HCT116 (cell line): ENCODE data around the gene CDH10. TPM values are rescaled to one million over a fixed set of nuclear protein-coding genes. Genes with fewer than 3 reads are reported as not detected.

Source experiments
- ATAC-seq: fragments of 200-7000 bp; cut with Tn5 transposase; 2 replicates; pipeline ENCODE4 v1.9.1; 2020; ENCODE audit warnings: mild to moderate bottlenecking, moderate library complexity
- BruUV-seq: library from RNA; stranded (reverse); fragments of 400-500 nt; replicated peaks from 2 replicates; lab custom pipeline; 2021; lab: Mats Ljungman, UMichigan
- CTCF ChIA-PET: fragments of 300-600 bp; sonication (Branson Sonifier 250); formaldehyde crosslinking; loops from one replicate; lab custom pipeline; 2021; ENCODE audit warnings: antibody characterized with exemption; lab: Charles Lee
- POLR2A ChIA-PET: fragments of 300-600, 350-600 bp; sonication (Branson Sonifier 250); formaldehyde crosslinking; loops from one replicate; lab custom pipeline; 2021; ENCODE audit warnings: antibody characterized with exemption; lab: Charles Lee
- RAD21 ChIA-PET, 2 experiments: fragments of 300-600 bp; sonication (Branson Sonifier 250); formaldehyde crosslinking; loops; one replicate each; lab custom pipeline; 2023; ENCODE audit warnings: low total read pairs in 2 of 2; ENCODE audit not compliant: uncharacterized antibody in 2 of 2, unreplicated experiment in 2 of 2, low non-redundant PET in 1 of 2; lab: Charles Lee
- DNase-seq: peaks from one replicate; pipeline ENCODE4 v3.0.0-alpha.2; 2010; ENCODE audit warnings: low read depth, low spot score
- H2AFZ ChIP-seq: fragments of 200-600 bp; shearing (Covaris generic), sonication (generic); 2 replicates; pipeline ENCODE4 v1.6.1; 2017; ENCODE audit warnings: low read depth, mixed run types, mixed read lengths, antibody characterized with exemption, low read length; ENCODE audit not compliant: poor library complexity, severe bottlenecking
- H3K27ac ChIP-seq: 2 replicates; pipeline ENCODE4 v1.5.1; 2012; ENCODE audit warnings: low read depth, low read length
- H3K27me3 ChIP-seq: fragments of 200-600 bp; sonication (generic); 2 replicates; pipeline ENCODE4 v1.6.1; 2016; ENCODE audit warnings: mixed run types, low read length, mixed read lengths; ENCODE audit not compliant: insufficient read depth
- H3K36me3 ChIP-seq, 2 experiments: fragments of 200-500 bp in 1 of 2; fragments of 200-600 bp in 1 of 2; sonication (Bioruptor generic) in 1 of 2; sonication (generic) in 1 of 2; 2 replicates each; pipeline versions ENCODE4 v1.5.1 to v1.6.1; 2014 to 2016; ENCODE audit warnings: low read length in 2 of 2, inconsistent platforms in 1 of 2, mixed read lengths in 1 of 2, mixed run types in 1 of 2; ENCODE audit not compliant: insufficient read depth in 2 of 2, control insufficient read depth in 1 of 2
- H3K4me1 ChIP-seq, 2 experiments: fragments of 200-600 bp in 1 of 2; sonication (generic) in 1 of 2; 2 replicates each; pipeline versions ENCODE4 v1.5.1 to v1.6.1; 2012 to 2017; ENCODE audit warnings: low read length in 2 of 2, inconsistent platforms in 1 of 2, mild to moderate bottlenecking in 1 of 2, mixed read lengths in 1 of 2, mixed run types in 1 of 2, moderate library complexity in 1 of 2; ENCODE audit not compliant: insufficient read depth in 2 of 2, control insufficient read depth in 1 of 2
- H3K4me2 ChIP-seq: fragments of 200-600 bp; sonication (generic); 2 replicates; pipeline ENCODE4 v1.6.1; 2017; ENCODE audit warnings: mixed run types, low read length, mixed read lengths
- H3K4me3 ChIP-seq, 2 experiments: fragments of 200-600 bp in 1 of 2; sonication (generic) in 1 of 2; replicated peaks in 1 of 2; 2 replicates each; pipeline ENCODE4 v1.5.1; 2011 to 2016; ENCODE audit warnings: low read length in 2 of 2, control low read depth in 1 of 2, low read depth in 1 of 2, mild to moderate bottlenecking in 1 of 2, mixed read lengths in 1 of 2, mixed run types in 1 of 2
- H3K79me2 ChIP-seq: fragments of 200-600 bp; sonication (generic); 2 replicates; pipeline ENCODE4 v1.6.1; 2017; ENCODE audit warnings: mild to moderate bottlenecking, mixed run types, low read length, moderate library complexity, mixed read lengths; ENCODE audit not compliant: insufficient read depth
- H3K9ac ChIP-seq: fragments of 200-600 bp; sonication (generic); 2 replicates; pipeline ENCODE4 v1.6.1; 2016; ENCODE audit warnings: low read length, mixed read lengths
- H3K9me2 ChIP-seq: fragments of 200-600 bp; sonication (generic), shearing (Covaris generic); 2 replicates; pipeline ENCODE4 v1.6.1; 2017; ENCODE audit warnings: mixed run types, mild to moderate bottlenecking, moderate library complexity; ENCODE audit not compliant: insufficient read depth
- H3K9me3 ChIP-seq, 2 experiments: fragments of 200-500 bp in 1 of 2; fragments of 200-600 bp in 1 of 2; sonication (Bioruptor generic) in 1 of 2; sonication (generic) in 1 of 2; 2 replicates each; pipeline ENCODE4 v1.6.1; 2014 to 2017; ENCODE audit warnings: low read length in 2 of 2, mixed read lengths in 2 of 2, inconsistent platforms in 1 of 2, low read depth in 1 of 2, mild to moderate bottlenecking in 1 of 2, mixed run types in 1 of 2, moderate library complexity in 1 of 2; ENCODE audit not compliant: control insufficient read depth in 1 of 2, insufficient read depth in 1 of 2
- H4K20me1 ChIP-seq: fragments of 200-600 bp; sonication (generic), shearing (Covaris generic); 2 replicates; pipeline ENCODE4 v1.6.1; 2017; ENCODE audit warnings: mixed run types, mild to moderate bottlenecking, moderate library complexity; ENCODE audit not compliant: insufficient read depth
- CEBPB ChIP-seq: IDR thresholded peaks from 2 replicates; pipeline ENCODE4 v1.6.1; 2012; ENCODE audit warnings: low read depth
- ELF1 ChIP-seq: IDR thresholded peaks from 2 replicates; pipeline ENCODE4 v1.6.1; 2012; ENCODE audit warnings: low read depth, borderline replicate concordance
- EZH2phosphoT487 ChIP-seq: fragments of 200-600 bp; IDR thresholded peaks from 2 replicates; pipeline ENCODE4 v1.6.1; 2018; ENCODE audit warnings: antibody characterized with exemption, borderline replicate concordance
- JUND ChIP-seq: IDR thresholded peaks from 2 replicates; pipeline ENCODE4 v1.6.1; 2012
- POLR2AphosphoS5 ChIP-seq: IDR thresholded peaks from 2 replicates; pipeline ENCODE4 v1.6.1; 2011; ENCODE audit warnings: mild to moderate bottlenecking, low read depth, low read length, moderate library complexity
- SIN3A ChIP-seq: IDR thresholded peaks from 2 replicates; pipeline ENCODE4 v1.6.1; 2012; ENCODE audit warnings: low read depth
- ZFX ChIP-seq: fragments of 450-650 bp; IDR thresholded peaks from 2 replicates; pipeline ENCODE4 v1.6.1; 2017
- intact Hi-C: fragments of 100-400 bp; cut with micrococcal nuclease; formaldehyde crosslinking; loops from 2 replicates; pipeline ENCODE4 v1.10.0; 2022
- total RNA-seq: library from RNA; stranded (reverse); gene quantifications from one replicate; pipeline ENCODE4 v1.2.1, GENCODE V29; 2021; ENCODE audit not compliant: unreplicated experiment
- TF ChIP-seq, protein P1 (sequence below): IDR thresholded peaks from 2 replicates; pipeline ENCODE4 v1.6.1; 2012; ENCODE audit warnings: low read depth
- TF ChIP-seq, protein P2 (sequence below): IDR thresholded peaks from 2 replicates; pipeline ENCODE4 v1.6.1; 2011; ENCODE audit warnings: mild to moderate bottlenecking, low read length, moderate library complexity; ENCODE audit not compliant: insufficient replicate concordance; ENCODE audit errors: extremely low read depth

Gene CDH10
- total RNA-seq, 1 experiment from 2014 or later: not detected

DNA sequence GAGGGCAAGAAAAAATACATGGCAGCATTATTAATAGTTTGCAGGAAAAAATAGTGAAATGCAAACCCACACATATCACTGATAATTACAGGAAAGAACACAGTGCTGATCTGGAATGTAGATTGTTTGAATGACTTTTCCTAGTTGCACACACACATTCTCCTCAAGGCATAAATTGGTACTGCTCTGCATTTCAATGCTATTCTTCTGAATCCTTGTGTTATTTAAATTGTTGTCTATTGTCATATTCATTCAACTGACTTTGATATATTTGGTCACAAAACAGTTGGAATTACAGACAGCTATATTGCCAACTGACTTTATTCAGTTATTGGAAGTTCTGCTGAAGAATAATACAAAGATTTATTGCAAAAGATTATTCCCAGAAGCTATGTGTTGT is 139.5 kb downstream of the CDH10 start:
- no peak overlapping the region for H3K9ac ChIP-seq
- H3K27me3 ChIP-seq: no peaks in the 10 kb centered on the region
- no TSS peak for BruUV-seq

DNA sequence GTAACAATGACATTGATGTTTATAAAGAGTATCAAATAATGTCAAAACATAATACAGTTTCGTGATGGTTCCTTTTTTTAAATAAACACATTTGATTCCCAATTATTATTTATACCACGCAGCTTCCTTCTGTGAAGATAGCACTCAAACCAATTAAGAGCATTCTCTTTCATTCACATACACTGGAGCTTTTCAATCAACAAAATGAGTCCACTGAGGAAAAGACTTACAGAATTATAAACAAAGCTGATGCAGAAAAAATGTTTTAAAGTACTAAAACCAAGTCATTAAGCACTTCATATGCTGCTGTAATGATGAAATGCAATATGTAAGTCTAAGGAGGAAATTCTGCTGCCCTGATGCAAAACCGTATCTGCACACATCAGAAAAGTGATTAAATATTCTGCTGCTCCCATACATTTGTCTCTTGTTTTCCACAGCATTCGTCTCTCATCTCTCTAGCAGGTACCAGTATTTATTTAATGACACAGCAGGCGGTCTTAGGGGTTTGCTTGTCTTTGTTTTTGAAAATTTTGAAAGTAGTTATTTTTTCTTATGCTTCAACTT is 147.1 kb downstream of the CDH10 start:
- ChIA-PET RAD21 (no interaction called here), CTCF (no interaction called here), POLR2A (no interaction called here)
- no TSS peak for BruUV-seq
- H3K27ac ChIP-seq: no peak overlapping the region
- H3K9ac ChIP-seq: no peak overlapping the region
- H3K9me3 ChIP-seq: peaks cover 0 to 6% of the 10 kb centered on the region in 2 experiments; a peak in 3 of 4 replicates
- no peaks in the 10 kb centered on the region for H3K79me2 ChIP-seq
- no peaks in the 10 kb centered on the region for H3K36me3 ChIP-seq
- H3K9me2 ChIP-seq: no peaks in the 10 kb centered on the region
- no peak overlapping the region for H3K4me3 ChIP-seq
- H3K4me1 ChIP-seq: no peaks in the 10 kb centered on the region
- H2AFZ ChIP-seq: no peak overlapping the region
- intact Hi-C loops: no loop called here
- TF ChIP-seq JUND (no peak), CEBPB (no peak), ELF1 (no peak), SIN3A (no peak), EZH2phosphoT487 (no peak), ZFX (no peak)
- TF ChIP-seq, protein P1, sequence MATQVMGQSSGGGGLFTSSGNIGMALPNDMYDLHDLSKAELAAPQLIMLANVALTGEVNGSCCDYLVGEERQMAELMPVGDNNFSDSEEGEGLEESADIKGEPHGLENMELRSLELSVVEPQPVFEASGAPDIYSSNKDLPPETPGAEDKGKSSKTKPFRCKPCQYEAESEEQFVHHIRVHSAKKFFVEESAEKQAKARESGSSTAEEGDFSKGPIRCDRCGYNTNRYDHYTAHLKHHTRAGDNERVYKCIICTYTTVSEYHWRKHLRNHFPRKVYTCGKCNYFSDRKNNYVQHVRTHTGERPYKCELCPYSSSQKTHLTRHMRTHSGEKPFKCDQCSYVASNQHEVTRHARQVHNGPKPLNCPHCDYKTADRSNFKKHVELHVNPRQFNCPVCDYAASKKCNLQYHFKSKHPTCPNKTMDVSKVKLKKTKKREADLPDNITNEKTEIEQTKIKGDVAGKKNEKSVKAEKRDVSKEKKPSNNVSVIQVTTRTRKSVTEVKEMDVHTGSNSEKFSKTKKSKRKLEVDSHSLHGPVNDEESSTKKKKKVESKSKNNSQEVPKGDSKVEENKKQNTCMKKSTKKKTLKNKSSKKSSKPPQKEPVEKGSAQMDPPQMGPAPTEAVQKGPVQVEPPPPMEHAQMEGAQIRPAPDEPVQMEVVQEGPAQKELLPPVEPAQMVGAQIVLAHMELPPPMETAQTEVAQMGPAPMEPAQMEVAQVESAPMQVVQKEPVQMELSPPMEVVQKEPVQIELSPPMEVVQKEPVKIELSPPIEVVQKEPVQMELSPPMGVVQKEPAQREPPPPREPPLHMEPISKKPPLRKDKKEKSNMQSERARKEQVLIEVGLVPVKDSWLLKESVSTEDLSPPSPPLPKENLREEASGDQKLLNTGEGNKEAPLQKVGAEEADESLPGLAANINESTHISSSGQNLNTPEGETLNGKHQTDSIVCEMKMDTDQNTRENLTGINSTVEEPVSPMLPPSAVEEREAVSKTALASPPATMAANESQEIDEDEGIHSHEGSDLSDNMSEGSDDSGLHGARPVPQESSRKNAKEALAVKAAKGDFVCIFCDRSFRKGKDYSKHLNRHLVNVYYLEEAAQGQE: no peak
- no peaks in the 10 kb centered on the region for H3K27me3 ChIP-seq
- H3K4me2 ChIP-seq: no peak overlapping the region
- no peak for DNase-seq
- H4K20me1 ChIP-seq: no peaks in the 10 kb centered on the region
- ATAC-seq: no peak

More for the DNA sequence above, 139.5 kb downstream of the CDH10 start:
- Histone ChIP-seq H3K4me3 (no peak overlapping the region), H3K4me1 (no peaks in the 10 kb centered on the region), H3K79me2 (no peaks in the 10 kb centered on the region), H4K20me1 (no peaks in the 10 kb centered on the region), H3K9me2 (no peaks in the 10 kb centered on the region), H3K27ac (no peak overlapping the region), H3K9me3 (peaks cover 0 to 11% of the 10 kb centered on the region in 2 experiments; a peak in 2 of 4 replicates), H3K36me3 (no peaks in the 10 kb centered on the region), H3K4me2 (no peak overlapping the region), H2AFZ (no peak overlapping the region)
- RAD21 ChIA-PET: no interaction called here
- intact Hi-C loops: no loop called here
- no peak for DNase-seq
- TF ChIP-seq, protein P2, sequence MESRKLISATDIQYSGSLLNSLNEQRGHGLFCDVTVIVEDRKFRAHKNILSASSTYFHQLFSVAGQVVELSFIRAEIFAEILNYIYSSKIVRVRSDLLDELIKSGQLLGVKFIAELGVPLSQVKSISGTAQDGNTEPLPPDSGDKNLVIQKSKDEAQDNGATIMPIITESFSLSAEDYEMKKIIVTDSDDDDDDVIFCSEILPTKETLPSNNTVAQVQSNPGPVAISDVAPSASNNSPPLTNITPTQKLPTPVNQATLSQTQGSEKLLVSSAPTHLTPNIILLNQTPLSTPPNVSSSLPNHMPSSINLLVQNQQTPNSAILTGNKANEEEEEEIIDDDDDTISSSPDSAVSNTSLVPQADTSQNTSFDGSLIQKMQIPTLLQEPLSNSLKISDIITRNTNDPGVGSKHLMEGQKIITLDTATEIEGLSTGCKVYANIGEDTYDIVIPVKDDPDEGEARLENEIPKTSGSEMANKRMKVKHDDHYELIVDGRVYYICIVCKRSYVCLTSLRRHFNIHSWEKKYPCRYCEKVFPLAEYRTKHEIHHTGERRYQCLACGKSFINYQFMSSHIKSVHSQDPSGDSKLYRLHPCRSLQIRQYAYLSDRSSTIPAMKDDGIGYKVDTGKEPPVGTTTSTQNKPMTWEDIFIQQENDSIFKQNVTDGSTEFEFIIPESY: no peak
- TF ChIP-seq POLR2AphosphoS5: no peak
- TF ChIP-seq ELF1: no peak
- TF ChIP-seq ZFX: no peak
- ATAC-seq: no peak
- CTCF ChIA-PET: no interaction called here
- POLR2A ChIA-PET: no interaction called here
